Body of pancreas (tissue), 4 donors: Measurements from ENCODE around the gene OR2V2.

ENCODE experiments used
- POLR2A ChIP-seq, 3 donors: fragments of 450-650 bp; IDR thresholded peaks; one replicate each; pipeline ENCODE4 v1.6.1; 2016; ENCODE audit warnings: antibody characterized with exemption in 3 of 3, mild to moderate bottlenecking in 2 of 3
- TF ChIP-seq, protein P1 (sequence below), 7 experiments: fragments of 450-650 bp in 4 of 7; fragments of 200-600 bp in 3 of 7; sonication (generic) in 3 of 7; IDR thresholded peaks; one replicate each; pipeline ENCODE4 v1.5.1; 2016 to 2019; ENCODE audit warnings: antibody characterized with exemption in 7 of 7

DNA sequence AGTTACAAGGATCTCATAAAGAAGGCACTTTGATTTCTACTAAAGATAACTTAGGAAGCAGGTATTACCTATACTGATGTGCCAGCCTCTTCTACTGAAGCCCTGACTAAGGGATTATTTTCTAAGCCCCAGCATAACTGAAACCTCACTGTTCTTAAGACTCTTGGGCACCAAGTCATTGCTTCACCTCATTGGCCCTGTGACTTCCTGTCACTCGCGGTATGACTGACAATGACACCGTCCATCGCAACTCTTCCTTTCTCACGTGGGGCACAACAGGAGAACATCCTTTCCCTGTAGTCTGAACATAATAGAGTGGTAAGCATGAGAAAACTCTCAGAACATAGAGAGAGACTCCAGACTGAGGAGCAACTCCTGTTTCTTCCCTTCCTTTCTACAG, 6.4 kb downstream of the OR2V2 start:
- TF ChIP-seq, protein P1, sequence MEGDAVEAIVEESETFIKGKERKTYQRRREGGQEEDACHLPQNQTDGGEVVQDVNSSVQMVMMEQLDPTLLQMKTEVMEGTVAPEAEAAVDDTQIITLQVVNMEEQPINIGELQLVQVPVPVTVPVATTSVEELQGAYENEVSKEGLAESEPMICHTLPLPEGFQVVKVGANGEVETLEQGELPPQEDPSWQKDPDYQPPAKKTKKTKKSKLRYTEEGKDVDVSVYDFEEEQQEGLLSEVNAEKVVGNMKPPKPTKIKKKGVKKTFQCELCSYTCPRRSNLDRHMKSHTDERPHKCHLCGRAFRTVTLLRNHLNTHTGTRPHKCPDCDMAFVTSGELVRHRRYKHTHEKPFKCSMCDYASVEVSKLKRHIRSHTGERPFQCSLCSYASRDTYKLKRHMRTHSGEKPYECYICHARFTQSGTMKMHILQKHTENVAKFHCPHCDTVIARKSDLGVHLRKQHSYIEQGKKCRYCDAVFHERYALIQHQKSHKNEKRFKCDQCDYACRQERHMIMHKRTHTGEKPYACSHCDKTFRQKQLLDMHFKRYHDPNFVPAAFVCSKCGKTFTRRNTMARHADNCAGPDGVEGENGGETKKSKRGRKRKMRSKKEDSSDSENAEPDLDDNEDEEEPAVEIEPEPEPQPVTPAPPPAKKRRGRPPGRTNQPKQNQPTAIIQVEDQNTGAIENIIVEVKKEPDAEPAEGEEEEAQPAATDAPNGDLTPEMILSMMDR (IDR thresholded peaks at IDR 0.05) = no peak
- no peak for TF ChIP-seq POLR2A (IDR thresholded peaks at IDR 0.05)
